Measurements from ENCODE around the gene SAE1. TPM values are rescaled to one million over a fixed set of nuclear protein-coding genes. Genes with fewer than 3 reads are reported as not detected.
A peak's percentile ranks its signal among the peaks of the same experiment; 100 is the strongest.
"Not testable (repeated sequence)": the region's sequence is repeated elsewhere in the genome, so short reads cannot be mapped to it uniquely, and the experiment has no call there.

The SAE1 gene
- total RNA-seq, 2 donors from 2014 or later, result 187 to 240 TPM

- TF ChIP-seq, protein P1, sequence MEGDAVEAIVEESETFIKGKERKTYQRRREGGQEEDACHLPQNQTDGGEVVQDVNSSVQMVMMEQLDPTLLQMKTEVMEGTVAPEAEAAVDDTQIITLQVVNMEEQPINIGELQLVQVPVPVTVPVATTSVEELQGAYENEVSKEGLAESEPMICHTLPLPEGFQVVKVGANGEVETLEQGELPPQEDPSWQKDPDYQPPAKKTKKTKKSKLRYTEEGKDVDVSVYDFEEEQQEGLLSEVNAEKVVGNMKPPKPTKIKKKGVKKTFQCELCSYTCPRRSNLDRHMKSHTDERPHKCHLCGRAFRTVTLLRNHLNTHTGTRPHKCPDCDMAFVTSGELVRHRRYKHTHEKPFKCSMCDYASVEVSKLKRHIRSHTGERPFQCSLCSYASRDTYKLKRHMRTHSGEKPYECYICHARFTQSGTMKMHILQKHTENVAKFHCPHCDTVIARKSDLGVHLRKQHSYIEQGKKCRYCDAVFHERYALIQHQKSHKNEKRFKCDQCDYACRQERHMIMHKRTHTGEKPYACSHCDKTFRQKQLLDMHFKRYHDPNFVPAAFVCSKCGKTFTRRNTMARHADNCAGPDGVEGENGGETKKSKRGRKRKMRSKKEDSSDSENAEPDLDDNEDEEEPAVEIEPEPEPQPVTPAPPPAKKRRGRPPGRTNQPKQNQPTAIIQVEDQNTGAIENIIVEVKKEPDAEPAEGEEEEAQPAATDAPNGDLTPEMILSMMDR (conservative IDR thresholded peaks at IDR 0.05), result no peak
- H3K27me3 Mint-ChIP-seq (ENCODE audit: insufficient read depth), result no peaks in the 10 kb centered on the region
- H3K36me3 Mint-ChIP-seq (ENCODE audit: low read depth), result peaks cover 26% of the 10 kb centered on the region
- Histone ChIP-seq H3K27me3 (ENCODE audit: control insufficient read depth, insufficient read depth, low read length, poor library complexity, severe bottlenecking) (no peaks in the 10 kb centered on the region), H3K27ac (ENCODE audit: low read depth, low read length) (peak overlapping the region; percentile 66), H3K9me3 (ENCODE audit: control insufficient read depth, low read length) (no peaks in the 10 kb centered on the region), H3K36me3 (ENCODE audit: control insufficient read depth, insufficient read depth, low read length) (peaks cover 30% of the 10 kb centered on the region), H3K9ac (ENCODE audit: extremely low read depth, low read length, poor library complexity, severe bottlenecking) (no peak overlapping the region), H3K4me1 (ENCODE audit: control insufficient read depth, insufficient read depth, low read length) (no peaks in the 10 kb centered on the region), H3K4me3 (ENCODE audit: low read length) (no peak overlapping the region)
- no peaks in the 10 kb centered on the region for H3K9me3 Mint-ChIP-seq
- H3K27ac Mint-ChIP-seq, result peak overlapping the region; percentile 5
- WGBS, 2 experiments (ENCODE audit: insufficient coverage in 1 of 2, insufficient read length in 1 of 2), result 95 to 97% methylated on average over 5 of the region's 5 CpGs
- H3K4me3 Mint-ChIP-seq, result no peak overlapping the region
- peaks cover 18% of the 10 kb centered on the region for H3K4me1 Mint-ChIP-seq
- no peak for DNase-seq
These were observed 30.3 kb upstream of the SAE1 start for GRCh38 chr19:47100290-47100689.

- not testable (repeated sequence) for H3K9me3 ChIP-seq (ENCODE audit: control insufficient read depth, low read length); DNase-seq; H3K27ac ChIP-seq (ENCODE audit: low read depth, low read length); H3K27me3 ChIP-seq (ENCODE audit: control insufficient read depth, insufficient read depth, low read length, poor library complexity, severe bottlenecking); H3K4me1 ChIP-seq (ENCODE audit: control insufficient read depth, insufficient read depth, low read length); H3K9ac ChIP-seq (ENCODE audit: extremely low read depth, low read length, poor library complexity, severe bottlenecking); H3K4me3 Mint-ChIP-seq; H3K27me3 Mint-ChIP-seq (ENCODE audit: insufficient read depth); H3K27ac Mint-ChIP-seq; H3K4me3 ChIP-seq (ENCODE audit: low read length); H3K9me3 Mint-ChIP-seq
- H3K4me1 Mint-ChIP-seq, result peaks cover 17% of the 10 kb centered on the region
- peaks cover 32% of the 10 kb centered on the region for H3K36me3 Mint-ChIP-seq (ENCODE audit: low read depth)
- 94 to 98% methylated on average over 4 of the region's 4 CpGs for WGBS, 2 experiments (ENCODE audit: insufficient coverage in 1 of 2, insufficient read length in 1 of 2)
- H3K36me3 ChIP-seq (ENCODE audit: control insufficient read depth, insufficient read depth, low read length), result peaks cover 25% of the 10 kb centered on the region
These were observed 29.5 kb upstream of the SAE1 start for GRCh38 chr19:47101116-47101515.

- Mint-ChIP-seq H3K9me3 (no peaks in the 10 kb centered on the region), H3K4me3 (no peak overlapping the region), H3K4me1 (peaks cover 22% of the 10 kb centered on the region), H3K27me3 (ENCODE audit: insufficient read depth) (no peaks in the 10 kb centered on the region), H3K27ac (peak overlapping the region; percentile 46), H3K36me3 (ENCODE audit: low read depth) (peaks cover 32% of the 10 kb centered on the region)
- TF ChIP-seq, protein P1 (conservative IDR thresholded peaks at IDR 0.05), result no peak
- H3K9ac ChIP-seq (ENCODE audit: extremely low read depth, low read length, poor library complexity, severe bottlenecking), result no peak overlapping the region
- no peaks in the 10 kb centered on the region for H3K27me3 ChIP-seq (ENCODE audit: control insufficient read depth, insufficient read depth, low read length, poor library complexity, severe bottlenecking)
- no peak for DNase-seq
- H3K27ac ChIP-seq (ENCODE audit: low read depth, low read length), result no peak overlapping the region
- H3K4me3 ChIP-seq (ENCODE audit: low read length), result no peak overlapping the region
- H3K4me1 ChIP-seq (ENCODE audit: control insufficient read depth, insufficient read depth, low read length), result no peaks in the 10 kb centered on the region
- peaks cover 16% of the 10 kb centered on the region for H3K36me3 ChIP-seq (ENCODE audit: control insufficient read depth, insufficient read depth, low read length)
- WGBS, 2 experiments (ENCODE audit: insufficient coverage in 1 of 2, insufficient read length in 1 of 2), result 91% methylated on average over 7 to 9 of the region's 9 CpGs
- H3K9me3 ChIP-seq (ENCODE audit: control insufficient read depth, low read length), result no peaks in the 10 kb centered on the region
These were observed 28.1 kb upstream of the SAE1 start for GRCh38 chr19:47102346-47103060.

Measured in endodermal cell (in vitro differentiated cells).